NCI-H748 (cell line): ENCODE data around the gene BAIAP2L2.
"Not testable (repeated sequence)": the region's sequence is repeated elsewhere in the genome, so short reads cannot be mapped to it uniquely, and the experiment has no call there.

Source experiments
- DNase-seq: peaks from one replicate; lab custom pipeline; 2025; ENCODE audit not compliant: unreplicated experiment; lab: John Stamatoyannopoulos, UW

The BAIAP2L2 gene, protein sequence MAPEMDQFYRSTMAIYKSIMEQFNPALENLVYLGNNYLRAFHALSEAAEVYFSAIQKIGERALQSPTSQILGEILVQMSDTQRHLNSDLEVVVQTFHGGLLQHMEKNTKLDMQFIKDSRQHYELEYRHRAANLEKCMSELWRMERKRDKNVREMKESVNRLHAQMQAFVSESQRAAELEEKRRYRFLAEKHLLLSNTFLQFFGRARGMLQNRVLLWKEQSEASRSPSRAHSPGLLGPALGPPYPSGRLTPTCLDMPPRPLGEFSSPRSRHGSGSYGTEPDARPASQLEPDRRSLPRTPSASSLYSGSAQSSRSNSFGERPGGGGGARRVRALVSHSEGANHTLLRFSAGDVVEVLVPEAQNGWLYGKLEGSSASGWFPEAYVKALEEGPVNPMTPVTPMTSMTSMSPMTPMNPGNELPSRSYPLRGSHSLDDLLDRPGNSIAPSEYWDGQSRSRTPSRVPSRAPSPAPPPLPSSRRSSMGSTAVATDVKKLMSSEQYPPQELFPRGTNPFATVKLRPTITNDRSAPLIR

DNA sequence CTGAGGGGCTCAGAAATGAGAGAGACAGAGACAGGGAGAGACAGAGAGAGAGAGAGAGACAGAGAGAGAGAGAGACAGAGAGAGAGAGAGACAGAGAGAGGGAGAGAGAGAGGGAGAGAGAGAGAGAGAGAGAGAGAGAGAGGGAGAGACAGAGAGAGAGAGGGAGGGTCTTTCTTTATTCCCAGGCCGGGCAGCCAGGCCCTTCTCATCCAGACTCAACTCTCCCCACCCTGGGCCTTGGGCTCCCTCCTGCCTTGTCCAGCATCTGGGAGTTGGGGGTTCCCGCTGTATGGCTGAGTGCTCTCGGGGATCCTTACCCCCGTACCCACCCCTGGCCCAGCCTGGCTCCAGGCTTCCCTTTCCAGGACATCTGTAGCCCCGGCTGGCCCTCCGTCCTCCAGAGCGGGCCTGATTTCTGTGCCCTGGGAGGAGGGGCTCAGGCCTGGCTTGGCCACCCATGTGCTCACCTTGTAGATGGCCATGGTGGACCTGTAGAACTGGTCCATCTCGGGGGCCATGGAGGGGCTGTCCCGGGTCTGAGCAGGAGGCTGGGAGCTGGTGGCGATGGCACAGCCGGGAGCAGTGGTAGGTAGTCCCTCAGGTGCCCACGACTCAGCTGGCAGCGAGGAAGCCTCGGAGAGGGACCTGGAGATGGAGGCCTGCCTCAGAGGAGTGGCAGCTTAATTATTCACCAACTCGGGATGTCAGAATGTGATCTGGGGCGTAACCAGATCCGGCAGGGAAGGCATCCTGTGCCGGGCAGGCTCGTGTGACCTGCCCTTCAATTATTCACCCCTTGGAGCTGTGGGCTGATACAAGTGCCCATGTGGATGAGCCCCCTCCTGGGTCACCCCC, at the start of gene BAIAP2L2:
Gene BAIAP2L2, minus strand, starts transcription at position 677 of the 855 bp plus-strand sequence. Its CDS starts 159 bp downstream, at position 518.
- DNase-seq = no peak

DNA sequence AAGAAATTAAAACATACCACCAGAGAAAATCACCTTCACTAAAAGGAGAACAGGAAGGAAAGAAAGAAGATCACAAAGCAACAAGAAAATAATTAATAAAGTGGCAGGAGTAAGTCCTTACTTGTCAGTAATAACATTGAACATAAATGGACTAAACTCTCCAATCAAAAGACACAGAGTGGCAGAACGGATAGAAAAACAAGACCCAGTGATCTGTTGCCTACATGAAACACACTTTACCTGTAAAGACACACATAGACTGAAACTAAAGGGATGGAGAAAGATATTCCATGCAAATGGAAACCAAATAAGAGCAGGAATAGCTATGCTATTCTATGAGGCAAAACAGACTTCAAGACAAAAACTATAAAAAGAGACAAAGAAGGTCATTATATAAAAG, 45.2 kb upstream of the BAIAP2L2 start:
- no peak for DNase-seq

DNA sequence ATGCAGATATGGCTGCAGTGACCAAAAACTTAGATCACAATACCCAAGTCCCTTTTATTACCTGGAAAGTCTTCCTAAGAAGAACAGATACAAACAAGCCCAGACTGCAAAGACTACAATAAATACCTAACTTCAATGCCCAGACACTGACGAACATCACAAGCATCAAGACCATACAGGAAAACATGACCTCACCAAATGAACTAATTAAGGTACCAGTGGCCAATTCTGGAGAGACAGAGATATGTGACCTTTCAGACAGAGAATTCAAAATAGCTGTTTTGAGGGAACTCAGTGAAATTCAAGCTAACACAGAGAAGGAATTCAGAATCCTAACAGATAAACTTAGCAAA, 44.1 kb upstream of the BAIAP2L2 start:
- not testable (repeated sequence) for DNase-seq

DNA sequence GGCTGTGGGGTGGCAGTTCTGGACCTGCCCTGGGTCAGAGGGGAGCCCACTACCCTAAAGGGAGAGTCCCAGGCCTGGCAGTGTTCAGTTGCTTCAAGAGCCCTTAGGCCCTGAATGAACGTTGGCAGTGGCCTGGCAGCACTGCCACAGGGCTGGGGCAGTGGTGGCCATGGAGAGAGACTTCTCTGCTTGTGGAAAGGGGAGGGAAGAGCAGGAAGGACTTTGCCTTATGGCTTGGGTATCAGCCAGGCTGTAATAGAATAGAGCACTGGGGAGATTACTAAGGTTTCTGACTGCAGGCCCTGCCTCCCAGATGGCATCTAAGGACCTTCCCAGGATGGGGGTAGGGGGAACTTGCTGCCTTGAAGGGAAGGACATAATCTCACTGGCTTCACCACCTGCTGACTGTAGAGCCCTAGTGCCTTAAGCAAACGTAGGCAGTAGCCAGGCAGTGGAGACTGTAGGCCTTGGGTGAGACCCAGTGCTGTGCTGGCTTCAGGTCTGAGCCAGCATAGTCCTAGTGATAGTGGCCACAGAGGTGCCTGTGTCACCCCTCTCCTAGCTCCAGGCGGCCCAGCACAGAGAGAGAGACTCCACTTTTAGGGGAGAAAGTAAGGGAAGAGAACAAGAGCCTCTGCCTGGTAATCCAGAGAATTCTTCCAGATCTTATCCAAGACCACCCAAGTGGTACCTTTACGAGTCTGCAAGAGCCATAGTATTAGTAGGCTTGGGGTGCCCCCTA, 43.5 kb upstream of the BAIAP2L2 start:
- no peak for DNase-seq

DNA sequence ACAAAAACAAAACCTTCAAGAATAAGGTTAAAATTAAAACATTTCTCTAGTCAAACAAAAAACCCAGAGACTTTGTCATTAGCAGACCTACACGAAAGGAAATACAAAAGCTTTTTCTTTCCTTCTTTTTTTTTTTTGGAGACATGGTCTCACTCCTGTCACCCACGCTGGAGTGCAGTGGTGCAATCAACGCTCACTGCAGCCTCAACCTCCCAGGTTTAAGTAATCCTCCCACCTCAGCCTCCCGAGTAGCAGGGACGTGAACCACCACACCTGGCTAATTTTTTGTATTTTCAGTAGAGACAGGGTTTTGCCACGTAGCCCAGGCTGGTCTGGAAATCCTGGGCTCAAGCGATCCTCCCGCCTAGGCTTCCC, 40.6 kb upstream of the BAIAP2L2 start:
- DNase-seq = no peak

DNA sequence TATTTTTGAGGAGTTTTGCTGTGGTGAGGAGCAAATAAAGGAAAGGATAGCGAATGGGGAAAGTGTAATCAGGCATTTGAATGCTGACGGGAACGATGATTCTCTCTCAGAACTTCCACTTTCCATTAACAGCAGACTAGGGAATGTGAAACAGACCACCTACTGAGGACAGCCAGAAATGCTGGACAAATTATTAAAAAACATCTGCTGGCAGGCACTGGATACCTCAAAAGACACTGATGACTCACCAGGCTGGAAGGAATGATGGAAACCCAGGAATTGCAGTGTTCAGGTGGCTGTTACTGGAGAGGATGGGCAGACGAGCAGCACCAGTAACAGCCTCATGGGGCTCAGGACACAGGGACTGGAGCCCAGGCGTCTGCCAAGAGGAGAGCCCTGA, 37.8 kb upstream of the BAIAP2L2 start:
- DNase-seq = no peak

DNA sequence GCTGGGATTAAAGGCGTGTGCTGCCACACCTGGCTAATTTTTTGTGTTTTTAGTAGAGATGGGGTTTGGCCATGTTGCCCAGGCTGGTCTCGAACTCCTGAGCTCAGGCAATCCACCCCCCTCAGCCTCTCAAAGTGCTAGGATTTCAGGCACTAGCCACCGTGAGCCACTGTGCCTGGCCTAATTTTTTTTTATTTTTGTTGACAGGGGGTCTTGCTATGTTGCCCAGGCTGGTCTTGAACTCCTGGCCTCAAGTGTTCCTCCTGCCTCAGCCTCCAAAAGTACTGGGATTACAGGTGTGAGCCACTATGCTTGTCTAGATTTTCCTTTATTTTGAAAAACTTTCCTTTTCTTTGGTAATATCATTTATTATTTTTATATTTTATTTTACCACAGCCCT, 35.7 kb upstream of the BAIAP2L2 start:
- DNase-seq = not testable (repeated sequence)

DNA sequence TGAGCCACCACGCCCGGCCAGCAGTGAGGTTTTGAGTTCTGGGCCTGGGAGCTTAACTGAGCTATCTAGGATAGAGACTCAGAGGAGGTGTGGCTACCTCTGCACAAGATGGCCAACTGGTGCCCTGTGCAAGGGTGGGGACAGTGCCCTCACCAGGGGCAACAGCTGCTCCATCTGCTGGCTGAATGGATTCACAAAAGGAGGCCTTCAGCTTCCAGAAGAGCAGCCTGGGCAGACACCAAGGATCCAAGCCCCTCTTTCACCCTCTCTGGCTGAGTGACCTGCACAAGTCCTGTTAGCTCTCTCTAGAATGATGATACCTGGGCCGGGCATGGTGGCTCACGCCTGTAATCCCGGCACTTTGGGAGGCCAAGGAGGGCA, 33.5 kb upstream of the BAIAP2L2 start:
- peak; percentile 32 for DNase-seq

DNA sequence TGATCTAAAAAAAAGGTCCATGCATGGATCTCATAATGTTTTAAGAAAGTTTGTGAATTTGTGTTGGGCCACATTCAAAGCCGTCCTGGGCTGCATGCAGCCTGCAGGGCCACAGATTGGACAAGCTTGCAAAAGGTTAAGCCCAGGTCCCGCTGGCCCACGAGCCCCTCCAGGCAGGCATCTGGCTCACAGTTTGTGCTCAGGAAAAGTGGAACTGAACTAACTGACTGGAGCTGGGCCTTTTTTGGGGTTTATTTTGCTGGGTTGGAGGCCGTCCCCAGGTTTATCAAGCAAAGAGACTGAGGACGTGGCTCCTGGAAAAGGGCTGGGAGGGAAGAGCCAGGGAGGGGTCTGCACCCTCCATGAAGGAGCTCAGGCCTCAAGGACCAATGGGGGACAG, 32.1 kb upstream of the BAIAP2L2 start:
- no peak for DNase-seq

DNA sequence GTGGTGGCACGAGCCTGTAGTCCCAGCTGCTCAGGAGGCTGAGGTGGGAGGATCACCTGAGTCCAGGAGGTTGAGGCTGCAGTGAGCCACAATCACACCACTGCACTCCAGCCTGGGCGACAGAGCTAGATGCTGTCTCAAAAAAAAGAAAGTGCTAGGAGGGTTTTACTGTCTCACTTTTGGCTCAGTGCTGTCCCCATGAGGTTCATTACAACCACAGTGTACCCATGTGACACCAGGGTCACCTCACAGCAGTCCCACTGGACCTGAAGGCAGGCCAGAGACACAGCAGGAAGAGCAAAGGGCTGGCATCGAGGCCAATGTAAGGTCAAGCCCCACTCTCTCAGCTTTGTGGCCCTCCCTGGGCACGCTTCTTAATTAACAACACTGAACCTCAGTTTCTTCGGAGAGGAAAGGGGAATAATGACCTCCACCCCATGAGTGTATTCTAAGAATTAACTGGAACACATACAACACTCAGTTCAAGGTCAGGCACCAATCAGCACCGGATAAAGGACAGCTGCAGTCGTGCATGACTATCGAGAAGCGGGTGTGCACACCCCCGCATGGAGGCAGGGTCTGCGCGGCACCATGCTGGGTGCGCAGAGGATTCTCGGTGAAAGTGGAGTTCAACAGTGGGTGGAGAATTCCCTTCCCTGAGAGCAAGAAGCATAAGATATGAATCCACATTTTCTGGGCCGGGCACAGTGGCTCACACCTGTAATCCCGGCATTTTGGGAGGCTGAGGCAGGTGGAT, 30.9 kb upstream of the BAIAP2L2 start:
- no peak for DNase-seq

DNA sequence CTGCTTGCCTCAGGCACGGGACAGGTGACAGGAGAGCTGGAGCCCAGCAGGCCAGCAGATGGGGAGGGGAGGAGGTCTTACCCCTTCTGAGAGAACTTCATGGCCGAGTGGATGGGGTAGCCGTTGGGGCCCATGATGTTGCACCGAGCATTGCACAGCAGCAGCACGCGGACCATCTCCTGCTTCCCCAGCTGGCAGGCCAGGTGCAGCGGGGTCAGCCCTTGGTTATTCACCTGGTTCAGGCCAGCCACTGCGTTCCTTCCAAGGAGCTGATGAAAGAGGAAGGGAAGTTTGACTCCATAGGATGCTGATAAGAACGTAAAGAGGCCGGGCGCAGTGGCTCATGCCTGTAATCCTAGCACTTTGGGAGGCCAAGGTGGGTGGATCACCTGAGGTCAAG, 29.4 kb upstream of the BAIAP2L2 start:
- no peak for DNase-seq

DNA sequence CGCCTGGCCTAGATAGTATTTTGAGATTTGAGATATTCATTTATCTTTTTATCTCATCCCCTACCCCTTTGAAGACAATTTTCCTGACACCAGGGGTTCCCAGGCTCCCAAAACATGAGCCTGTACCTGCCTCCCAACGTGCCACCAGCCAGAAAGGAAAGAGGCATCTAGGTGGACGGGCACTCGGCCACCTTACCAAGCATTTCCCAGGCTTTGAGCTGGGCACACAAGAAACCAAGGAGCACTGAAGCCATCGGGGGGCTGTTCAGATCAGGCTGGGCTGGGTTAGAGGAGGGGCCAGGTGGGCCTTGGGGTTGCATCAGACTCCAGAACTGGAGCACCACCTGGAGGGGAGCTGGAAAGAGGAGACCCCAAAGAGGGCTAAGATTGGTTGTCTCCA, 28.5 kb upstream of the BAIAP2L2 start:
- no peak for DNase-seq

DNA sequence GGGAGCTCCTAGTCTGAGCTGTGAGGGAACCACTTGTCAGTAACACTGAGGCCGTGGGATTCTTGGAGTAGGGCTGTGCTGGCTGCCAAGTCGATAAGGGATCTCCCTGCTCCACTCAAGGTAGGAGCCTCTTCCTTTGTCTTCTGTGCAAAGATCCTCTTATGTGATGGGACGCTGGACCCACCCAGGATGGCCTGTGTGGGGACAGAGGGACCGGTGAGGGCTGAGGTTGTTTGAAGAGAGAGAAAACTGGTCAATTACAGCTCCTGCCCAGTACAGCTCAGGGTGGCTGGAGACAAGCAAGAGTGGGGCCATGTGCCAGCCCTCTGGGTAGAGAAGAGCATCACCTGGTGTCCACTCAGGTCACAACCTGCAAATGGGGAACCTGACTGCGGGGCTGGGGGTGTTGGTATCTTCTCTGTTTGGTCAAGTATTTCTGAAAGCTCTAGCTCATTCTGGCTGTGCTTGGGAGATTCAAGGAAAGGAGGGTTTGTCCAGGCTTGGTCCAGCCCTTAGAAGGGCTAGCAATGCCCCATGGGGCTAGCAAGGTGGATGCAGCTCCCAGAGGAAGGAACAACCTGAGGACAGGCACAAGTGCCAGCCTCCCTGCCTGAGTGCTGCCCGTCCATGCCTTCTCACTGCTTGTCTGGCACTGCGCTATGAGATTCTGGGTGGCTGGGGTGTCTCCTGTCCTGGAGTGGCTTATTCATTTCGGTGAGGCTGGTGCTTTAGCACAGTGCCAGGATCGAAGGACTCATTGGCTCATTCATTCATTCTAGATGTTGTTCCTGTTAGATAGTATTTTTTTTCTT, 27.6 kb upstream of the BAIAP2L2 start:
- no peak for DNase-seq

DNA sequence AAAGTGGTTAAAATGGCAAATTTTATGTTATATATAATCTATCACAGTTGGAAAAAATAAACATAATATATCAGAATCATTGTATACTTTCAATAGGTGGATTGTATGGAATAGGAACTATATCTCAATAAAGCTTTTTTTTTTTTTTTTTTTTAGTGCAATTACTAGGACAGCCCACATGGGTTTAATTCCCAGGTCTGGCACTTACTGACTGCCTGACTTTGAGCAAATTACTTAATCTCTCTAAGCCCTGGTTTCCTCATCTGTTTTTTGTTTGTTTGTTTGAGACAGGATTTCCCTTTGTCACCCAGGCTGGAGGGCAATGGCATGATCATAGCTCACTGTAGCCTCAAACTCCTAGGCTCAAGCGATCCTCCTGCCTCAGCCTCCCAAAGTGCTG, 26.1 kb upstream of the BAIAP2L2 start:
- DNase-seq = no peak

DNA sequence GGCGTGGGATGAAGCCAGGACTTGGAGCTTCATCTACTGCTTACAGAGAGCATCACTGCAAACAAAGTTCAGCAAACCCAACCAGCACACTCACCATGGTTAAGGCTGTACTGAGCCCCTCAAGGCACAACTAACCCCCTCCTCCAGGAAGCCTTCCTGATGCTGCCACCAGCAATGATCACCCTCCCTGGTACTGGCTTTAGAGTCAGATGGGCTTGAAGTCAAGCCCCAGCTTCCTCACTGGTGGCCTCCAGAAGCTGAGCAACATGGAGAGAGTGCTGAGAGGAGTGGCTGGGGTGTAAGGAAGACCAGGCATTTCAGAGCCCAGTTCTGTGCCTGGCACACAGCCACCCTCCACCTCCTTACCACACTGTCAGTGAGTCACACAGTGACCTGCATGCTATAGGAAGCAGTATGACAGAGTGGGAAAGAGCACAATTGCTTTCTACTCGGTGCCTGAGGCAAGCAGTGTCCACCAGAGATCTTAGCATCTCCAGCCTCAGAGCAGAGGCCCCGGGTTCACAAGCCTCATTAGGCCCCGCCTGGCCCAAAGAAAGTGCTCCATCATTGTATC, 24.7 kb upstream of the BAIAP2L2 start:
- no peak for DNase-seq

DNA sequence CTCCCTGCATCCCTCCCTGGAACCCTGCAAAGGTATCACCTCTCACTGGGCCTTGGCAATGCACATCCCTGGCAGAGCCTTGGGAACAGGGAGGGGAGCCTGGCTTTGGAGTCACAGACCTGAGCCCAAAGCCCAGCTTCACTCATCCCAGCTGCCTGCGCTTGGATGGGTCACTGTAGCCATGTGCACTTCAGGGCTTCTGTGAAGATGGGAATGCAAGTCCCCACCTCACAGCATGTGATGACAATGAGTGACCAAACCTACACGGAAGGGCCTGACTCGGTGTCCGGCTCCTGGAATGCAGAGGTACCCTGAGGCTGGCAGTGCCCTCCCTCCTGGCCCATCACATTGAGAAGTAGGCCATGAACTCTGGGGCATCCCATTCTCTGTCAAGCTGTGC, 22.8 kb upstream of the BAIAP2L2 start:
- DNase-seq = no peak

DNA sequence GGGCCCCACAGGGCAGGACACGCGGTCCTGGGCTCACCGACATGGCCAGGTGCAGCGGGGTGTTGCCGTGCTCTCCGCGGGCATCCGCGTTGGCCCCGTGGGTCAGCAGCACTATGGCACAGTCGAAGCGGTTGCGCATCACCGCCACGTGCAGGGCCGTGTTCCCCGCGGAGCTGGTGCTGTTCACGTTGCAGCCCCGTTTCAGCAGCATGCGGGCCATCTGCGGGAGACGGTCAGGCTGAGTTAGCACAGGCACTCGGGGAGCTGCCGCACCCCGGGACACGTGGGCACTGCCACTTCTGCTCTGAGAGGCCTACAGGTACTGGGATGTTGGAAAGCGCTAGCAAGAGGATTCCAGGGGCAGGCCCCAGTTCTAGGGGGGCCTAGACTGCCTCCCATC, 22.3 kb upstream of the BAIAP2L2 start:
- DNase-seq = no peak

DNA sequence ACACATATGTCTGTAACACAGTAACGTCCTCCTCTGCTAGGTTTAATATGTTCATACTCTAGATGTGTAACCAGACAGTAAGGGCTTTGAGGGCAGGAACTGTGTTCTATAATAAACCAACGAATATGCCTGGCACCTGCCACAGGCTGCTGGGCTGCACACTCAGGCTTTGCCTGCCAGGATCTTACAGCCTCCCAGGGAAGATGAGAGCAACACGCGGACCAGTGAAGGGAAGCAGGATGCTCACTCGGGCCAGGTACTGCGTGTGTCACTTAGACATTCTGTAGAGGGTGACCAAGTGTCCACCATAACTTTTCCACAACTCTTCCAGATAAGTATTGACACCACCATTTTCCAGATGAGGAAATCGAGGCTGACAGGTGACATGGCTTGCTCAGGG, 21.7 kb upstream of the BAIAP2L2 start:
- DNase-seq = no peak

DNA sequence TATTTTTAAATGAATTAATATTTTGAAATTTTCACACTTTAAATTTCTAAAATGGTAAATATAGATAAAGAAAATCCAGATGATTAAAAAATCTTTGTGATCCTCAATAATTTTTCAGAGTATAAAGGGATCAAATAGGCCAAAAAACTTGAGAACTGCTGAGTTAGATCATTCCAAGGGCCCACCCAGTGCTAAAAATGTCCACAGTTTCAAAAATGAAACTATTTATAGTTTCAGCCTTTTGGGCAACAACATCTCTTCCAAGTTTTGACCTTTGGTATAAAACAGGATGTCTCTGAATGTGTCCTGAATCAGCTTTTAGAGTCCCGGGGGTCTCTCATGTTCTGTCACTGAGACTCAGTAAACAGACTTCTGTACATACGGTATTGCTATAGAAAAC, 20.9 kb upstream of the BAIAP2L2 start:
- DNase-seq = no peak

DNA sequence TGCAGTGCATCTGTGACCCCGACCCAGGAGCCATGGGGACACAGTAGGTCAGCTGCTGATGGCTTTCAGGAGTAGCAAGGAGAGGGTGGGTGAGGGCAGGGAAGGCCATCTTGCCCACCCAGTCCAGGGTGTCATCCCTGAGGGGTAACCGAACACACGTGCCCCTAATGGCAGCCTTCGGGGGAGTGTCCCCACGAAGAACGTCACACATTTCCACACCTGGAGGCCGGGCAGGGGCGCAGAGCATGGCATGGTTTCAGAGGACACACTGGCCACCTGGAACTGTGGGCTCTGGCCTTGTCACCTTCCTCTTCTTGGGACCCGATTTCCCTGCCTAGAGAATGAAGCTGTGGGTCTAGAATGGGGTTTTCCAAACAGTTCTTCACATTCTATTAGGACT, 19.4 kb upstream of the BAIAP2L2 start:
- DNase-seq = no peak
